Mesendoderm (in vitro differentiated cells): ENCODE data around the gene FLNB.

Experiments
- DNase-seq: peaks from one replicate; pipeline ENCODE4 v3.0.0; 2013
- H2AK5ac ChIP-seq: 2 replicates; pipeline ENCODE4 v1.6.1; 2013; ENCODE audit warnings: low read length, inconsistent platforms
- H2BK120ac ChIP-seq: 2 replicates; pipeline ENCODE4 v1.6.1; 2013; ENCODE audit warnings: low read depth, mild to moderate bottlenecking, low read length, moderate library complexity, mixed read lengths
- H2BK15ac ChIP-seq: replicated peaks from 2 replicates; pipeline ENCODE4 v1.6.1; 2013; ENCODE audit warnings: low read depth, mild to moderate bottlenecking, moderate library complexity
- H2BK5ac ChIP-seq: 2 replicates; pipeline ENCODE4 v1.6.1; 2013; ENCODE audit warnings: low read length, inconsistent platforms
- H3K18ac ChIP-seq: 2 replicates; pipeline ENCODE4 v1.6.1; 2013; ENCODE audit warnings: mild to moderate bottlenecking, low read length, mixed read lengths
- H3K23ac ChIP-seq: one replicate; pipeline ENCODE4 v1.6.1; 2013; ENCODE audit warnings: low read length
- H3K27ac ChIP-seq: 2 replicates; pipeline ENCODE4 v1.5.1; 2013; ENCODE audit warnings: low read depth, mild to moderate bottlenecking, inconsistent platforms, low read length, moderate library complexity
- H3K27me3 ChIP-seq: 2 replicates; pipeline ENCODE4 v1.6.1; 2013; ENCODE audit warnings: low read length, control low read depth, mild to moderate bottlenecking, inconsistent platforms; ENCODE audit not compliant: insufficient read depth, poor library complexity
- H3K36me3 ChIP-seq: 2 replicates; pipeline ENCODE4 v1.6.1; 2013; ENCODE audit warnings: low read length, inconsistent platforms; ENCODE audit not compliant: control insufficient read depth, insufficient read depth
- H3K4ac ChIP-seq: one replicate; pipeline ENCODE4 v1.6.1; 2013; ENCODE audit warnings: low read depth, mild to moderate bottlenecking, low read length, moderate library complexity
- H3K4me1 ChIP-seq: 2 replicates; pipeline ENCODE4 v1.6.1; 2013; ENCODE audit warnings: low read depth, low read length, inconsistent platforms; ENCODE audit not compliant: control insufficient read depth
- H3K4me2 ChIP-seq: 2 replicates; pipeline ENCODE4 v1.6.1; 2013; ENCODE audit warnings: low read length
- H3K4me3 ChIP-seq: 2 replicates; pipeline ENCODE4 v1.5.1; 2013; ENCODE audit warnings: mild to moderate bottlenecking, low read length
- H3K56ac ChIP-seq: one replicate; pipeline ENCODE4 v1.6.1; 2013; ENCODE audit warnings: low read length
- H3K79me1 ChIP-seq: 2 replicates; pipeline ENCODE4 v1.6.1; 2013; ENCODE audit warnings: low read length, inconsistent platforms
- H3K79me2 ChIP-seq: 2 replicates; pipeline ENCODE4 v1.6.1; 2013; ENCODE audit warnings: mild to moderate bottlenecking, low read length; ENCODE audit not compliant: control insufficient read depth, insufficient read depth
- H3K9ac ChIP-seq: 2 replicates; pipeline ENCODE4 v1.6.1; 2013; ENCODE audit warnings: low read length, inconsistent platforms
- H4K5ac ChIP-seq: one replicate; pipeline ENCODE4 v1.6.1; 2013; ENCODE audit warnings: low read length
- H4K8ac ChIP-seq: one replicate; pipeline ENCODE4 v1.6.1; 2013; ENCODE audit warnings: low read depth, mild to moderate bottlenecking, control low read depth, low read length, moderate library complexity
- WGBS: extraction: QIAGEN DNeasy Blood & Tissue Kit; methylation state at CpG from one replicate; pipeline ENCODE4 v1.1.7; 2013; ENCODE audit warnings: low lambda C conversion rate, missing lambda C conversion rate; ENCODE audit not compliant: insufficient coverage; ENCODE audit errors: extremely low coverage; 5-methylcytosine and 5-hydroxymethylcytosine counted together

FLNB gene

GRCh38 chr3:58028902-58029301 is 20.7 kb downstream of the FLNB start:
- WGBS: no CpG with 5 or more reads among the region's 1 CpG

GRCh38 chr3:58029842-58030584 is 21.8 kb downstream of the FLNB start:
- Histone ChIP-seq H2BK5ac (no peak overlapping the region), H2BK15ac (no peak overlapping the region), H3K27ac (no peak overlapping the region), H3K4ac (no peak overlapping the region), H4K5ac (no peak overlapping the region), H3K4me1 (peaks cover 29% of the 10 kb centered on the region), H3K9ac (no peak overlapping the region), H3K36me3 (no peaks in the 10 kb centered on the region), H3K27me3 (no peaks in the 10 kb centered on the region), H3K18ac (no peak overlapping the region), H3K79me1 (peaks cover 23% of the 10 kb centered on the region), H3K79me2 (peaks cover 62% of the 10 kb centered on the region), H2AK5ac (no peak overlapping the region), H3K56ac (no peak overlapping the region), H4K8ac (no peak overlapping the region), H3K23ac (no peak overlapping the region), H3K4me2 (no peak overlapping the region), H2BK120ac (no peak overlapping the region), H3K4me3 (no peak overlapping the region)
- no CpG with 5 or more reads among the region's 5 CpGs for WGBS
- DNase-seq: peak; percentile 82

More at GRCh38 chr3:58028902-58029301, 20.7 kb downstream of the FLNB start:
- Histone ChIP-seq H3K4me3 (no peak overlapping the region), H3K79me2 (peaks cover 62% of the 10 kb centered on the region), H2BK120ac (no peak overlapping the region), H3K27ac (no peak overlapping the region), H3K56ac (no peak overlapping the region), H3K23ac (no peak overlapping the region), H3K4me2 (no peak overlapping the region), H3K79me1 (peaks cover 17% of the 10 kb centered on the region), H2BK15ac (no peak overlapping the region), H3K4me1 (peaks cover 29% of the 10 kb centered on the region), H3K18ac (no peak overlapping the region), H4K5ac (no peak overlapping the region), H2AK5ac (no peak overlapping the region), H3K27me3 (no peaks in the 10 kb centered on the region), H3K36me3 (no peaks in the 10 kb centered on the region), H3K9ac (no peak overlapping the region), H4K8ac (no peak overlapping the region), H2BK5ac (no peak overlapping the region), H3K4ac (no peak overlapping the region)
- no peak for DNase-seq

- H3K27me3 ChIP-seq: no peaks in the 10 kb centered on the region
Observed at GRCh38 chr3:58032186-58032585, 24.0 kb downstream of the FLNB start.

GRCh38 chr3:58034738-58035523 is 26.7 kb downstream of the FLNB start:
- peak overlapping the region; percentile 55 for H2AK5ac ChIP-seq
- no peak overlapping the region for H3K9ac ChIP-seq
- DNase-seq: peak; percentile 70
- H3K4ac ChIP-seq: no peak overlapping the region
- H4K8ac ChIP-seq: no peak overlapping the region
- no peaks in the 10 kb centered on the region for H3K27me3 ChIP-seq
- no peak overlapping the region for H3K27ac ChIP-seq
- peak overlapping the region; percentile 71 for H3K18ac ChIP-seq
- no peak overlapping the region for H4K5ac ChIP-seq
- H3K4me3 ChIP-seq: no peak overlapping the region
- peaks cover 25% of the 10 kb centered on the region for H3K79me1 ChIP-seq
- no peak overlapping the region for H3K4me2 ChIP-seq
- H3K36me3 ChIP-seq: no peaks in the 10 kb centered on the region
- H3K79me2 ChIP-seq: peaks cover 59% of the 10 kb centered on the region
- H3K23ac ChIP-seq: peak overlapping the region; percentile 15
- no peak overlapping the region for H2BK120ac ChIP-seq
- H3K56ac ChIP-seq: peak overlapping the region; percentile 22
- no peak overlapping the region for H2BK5ac ChIP-seq
- WGBS: no CpG with 5 or more reads among the region's 6 CpGs
- no peak overlapping the region for H2BK15ac ChIP-seq
- H3K4me1 ChIP-seq: peaks cover 28% of the 10 kb centered on the region

More at GRCh38 chr3:58032186-58032585, 24.0 kb downstream of the FLNB start:
- WGBS: no CpG with 5 or more reads among the region's 4 CpGs
- peak overlapping the region; percentile 30 for H3K9ac ChIP-seq
- peak; percentile 91 for DNase-seq
- peak overlapping the region; percentile 76 for H2AK5ac ChIP-seq
- H4K8ac ChIP-seq: no peak overlapping the region
- H2BK120ac ChIP-seq: no peak overlapping the region
- H3K36me3 ChIP-seq: no peaks in the 10 kb centered on the region
- H3K18ac ChIP-seq: peak overlapping the region; percentile 70
- H3K4me1 ChIP-seq: peaks cover 27% of the 10 kb centered on the region
- peak overlapping the region; percentile 36 for H3K27ac ChIP-seq
- H3K79me1 ChIP-seq: peaks cover 21% of the 10 kb centered on the region
- no peak overlapping the region for H2BK5ac ChIP-seq
- H3K4me3 ChIP-seq: no peak overlapping the region
- peak overlapping the region; percentile 65 for H3K56ac ChIP-seq
- H3K4ac ChIP-seq: no peak overlapping the region
- no peak overlapping the region for H3K23ac ChIP-seq
- H3K4me2 ChIP-seq: no peak overlapping the region
- H3K79me2 ChIP-seq: peaks cover 56% of the 10 kb centered on the region
- H4K5ac ChIP-seq: peak overlapping the region; percentile 77
- H2BK15ac ChIP-seq: no peak overlapping the region

GRCh38 chr3:58035524-58036255 is 27.5 kb downstream of the FLNB start:
- no peak overlapping the region for H3K27ac ChIP-seq
- H3K27me3 ChIP-seq: no peaks in the 10 kb centered on the region
- H4K8ac ChIP-seq: no peak overlapping the region
- no peak overlapping the region for H2BK15ac ChIP-seq
- peaks cover 58% of the 10 kb centered on the region for H3K79me2 ChIP-seq
- H3K4me2 ChIP-seq: no peak overlapping the region
- H3K79me1 ChIP-seq: peaks cover 27% of the 10 kb centered on the region
- H3K4ac ChIP-seq: no peak overlapping the region
- H2AK5ac ChIP-seq: peak overlapping the region; percentile 27
- peak overlapping the region; percentile 20 for H3K9ac ChIP-seq
- H3K56ac ChIP-seq: no peak overlapping the region
- no CpG with 5 or more reads among the region's 11 CpGs for WGBS
- no peak overlapping the region for H3K23ac ChIP-seq
- H4K5ac ChIP-seq: no peak overlapping the region
- peaks cover 24% of the 10 kb centered on the region for H3K4me1 ChIP-seq
- H3K4me3 ChIP-seq: no peak overlapping the region
- peak overlapping the region; percentile 79 for H2BK120ac ChIP-seq
- H2BK5ac ChIP-seq: no peak overlapping the region
- H3K36me3 ChIP-seq: no peaks in the 10 kb centered on the region
- peak overlapping the region; percentile 71 for H3K18ac ChIP-seq
- no peak for DNase-seq
